Choroid plexus epithelial cell (primary cell): Measurements from ENCODE around the gene ERP44.
"Not testable (repeated sequence)": the region's sequence is repeated elsewhere in the genome, so short reads cannot be mapped to it uniquely, and the experiment has no call there.

ENCODE experiments used
- DNase-seq: peaks from one replicate; pipeline ENCODE4 v3.0.0-alpha.2; 2010; ENCODE audit warnings: low read depth
- H3K4me3 ChIP-seq: 2 replicates; pipeline ENCODE4 v1.5.1; 2011; ENCODE audit warnings: low read depth, mild to moderate bottlenecking, control low read depth, low read length, moderate library complexity
- TF ChIP-seq, protein P1 (sequence below): conservative IDR thresholded peaks from 2 replicates; pipeline ENCODE4 v1.5.1; 2011; ENCODE audit warnings: low read depth, mild to moderate bottlenecking, control low read depth, inconsistent platforms, low read length, moderate library complexity

The ERP44 gene

GRCh38 chr9:100099722-100100042 lies 882 bp upstream of the ERP44 start:
- no peak for DNase-seq

GRCh38 chr9:100098046-100098886 lies 534 bp downstream of the ERP44 start:
- TF ChIP-seq, protein P1, sequence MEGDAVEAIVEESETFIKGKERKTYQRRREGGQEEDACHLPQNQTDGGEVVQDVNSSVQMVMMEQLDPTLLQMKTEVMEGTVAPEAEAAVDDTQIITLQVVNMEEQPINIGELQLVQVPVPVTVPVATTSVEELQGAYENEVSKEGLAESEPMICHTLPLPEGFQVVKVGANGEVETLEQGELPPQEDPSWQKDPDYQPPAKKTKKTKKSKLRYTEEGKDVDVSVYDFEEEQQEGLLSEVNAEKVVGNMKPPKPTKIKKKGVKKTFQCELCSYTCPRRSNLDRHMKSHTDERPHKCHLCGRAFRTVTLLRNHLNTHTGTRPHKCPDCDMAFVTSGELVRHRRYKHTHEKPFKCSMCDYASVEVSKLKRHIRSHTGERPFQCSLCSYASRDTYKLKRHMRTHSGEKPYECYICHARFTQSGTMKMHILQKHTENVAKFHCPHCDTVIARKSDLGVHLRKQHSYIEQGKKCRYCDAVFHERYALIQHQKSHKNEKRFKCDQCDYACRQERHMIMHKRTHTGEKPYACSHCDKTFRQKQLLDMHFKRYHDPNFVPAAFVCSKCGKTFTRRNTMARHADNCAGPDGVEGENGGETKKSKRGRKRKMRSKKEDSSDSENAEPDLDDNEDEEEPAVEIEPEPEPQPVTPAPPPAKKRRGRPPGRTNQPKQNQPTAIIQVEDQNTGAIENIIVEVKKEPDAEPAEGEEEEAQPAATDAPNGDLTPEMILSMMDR, result no peak
- peak; percentile 43 for DNase-seq
- peak overlapping the region; percentile 98 for H3K4me3 ChIP-seq

More at GRCh38 chr9:100099722-100100042, 882 bp upstream of the ERP44 start:
- TF ChIP-seq, protein P1, result no peak
- H3K4me3 ChIP-seq, result peak overlapping the region; percentile 98

- TF ChIP-seq, protein P1, result no peak
- no peak for DNase-seq
- H3K4me3 ChIP-seq, result no peak overlapping the region
These were observed 2.4 kb downstream of the ERP44 start for GRCh38 chr9:100096378-100096916.

- DNase-seq, H3K4me3 ChIP-seq: not testable (repeated sequence)
These were observed 4.4 kb downstream of the ERP44 start for GRCh38 chr9:100094411-100094810.

- TF ChIP-seq, protein P1, result no peak
- DNase-seq, result no peak
- no peak overlapping the region for H3K4me3 ChIP-seq
These were observed 6.7 kb downstream of the ERP44 start for GRCh38 chr9:100092066-100092465.

DNA sequence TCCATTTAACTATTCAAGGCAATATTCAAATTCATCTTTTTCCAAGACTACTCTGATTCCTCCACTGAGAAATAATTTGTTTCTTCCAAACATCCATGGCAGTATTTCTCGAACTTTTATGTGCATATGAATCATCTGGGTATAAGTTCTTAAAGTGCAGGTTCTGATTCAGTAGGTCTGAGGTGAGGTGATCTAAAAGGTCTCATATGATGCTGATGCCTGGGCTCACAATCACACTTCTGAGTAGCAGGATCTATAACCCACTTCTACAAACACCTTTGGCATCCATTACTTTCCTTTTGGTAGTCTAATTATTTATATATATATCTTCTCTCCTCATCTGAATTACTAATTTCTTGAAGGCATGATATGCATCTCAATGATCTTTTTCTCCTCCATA lies 7.2 kb downstream of the ERP44 start:
- TF ChIP-seq, protein P1, result no peak
- no peak for DNase-seq
- no peak overlapping the region for H3K4me3 ChIP-seq

- DNase-seq, result no peak
- TF ChIP-seq, protein P1, result no peak
- no peak overlapping the region for H3K4me3 ChIP-seq
These were observed 7.9 kb downstream of the ERP44 start for GRCh38 chr9:100090880-100091279.
